Right lung (tissue), 5 donors: ENCODE data around the gene ZNF383. TPM values are rescaled to one million over a fixed set of nuclear protein-coding genes. Genes with fewer than 3 reads are reported as not detected.
"Not testable (repeated sequence)": the region's sequence is repeated elsewhere in the genome, so short reads cannot be mapped to it uniquely, and the experiment has no call there.

Experiments used
- DNase-seq, 2 donors: peaks; one replicate each; pipeline ENCODE4 v3.0.0-alpha.2; 2013
- polyA plus RNA-seq, 5 donors: library from polyadenylated mRNA; unstranded; fragments of 120-200 nt; gene quantifications; one replicate each; pipeline versions ENCODE4 v1.2.1 to v1.2.3, GENCODE V29; 2013; ENCODE audit warnings: inconsistent platforms in 1 of 5, low replicate concordance in 1 of 5; ENCODE audit not compliant: insufficient read length in 5 of 5, insufficient read depth in 1 of 5

The ZNF383 gene
- polyA plus RNA-seq, 5 donors = 9.5 to 17.8 (median 16.2) TPM

- not testable (repeated sequence) for DNase-seq
These were observed 75.3 kb downstream of the ZNF383 start for GRCh38 chr19:37292998-37293939.

- not testable (repeated sequence) for DNase-seq
These were observed 76.2 kb downstream of the ZNF383 start for GRCh38 chr19:37294246-37294645.

Other genes starting within 250 kb of the ZNF383 start
- gene ZNF420, start 139.8 kb upstream of the ZNF383 start, polyA plus RNA-seq = 10 to 100 TPM; 14.5 to 24.8 (median 20.5) TPM
- 10 to 100 TPM; 12.6 to 19.5 (median 15.9) TPM for gene ZNF585A, start 45.5 kb upstream of the ZNF383 start, polyA plus RNA-seq
- gene ZNF585B, start 7.7 kb upstream of the ZNF383 start, polyA plus RNA-seq = 10 to 100 TPM; 12.4 to 21.9 (median 19.4) TPM
- 10 to 100 TPM in 4 of 5 donors, 1 to 10 TPM in 1; 7.1 to 11.5 (median 10.4) TPM for gene ZNF527, start 152.9 kb downstream of the ZNF383 start, polyA plus RNA-seq
- gene ZNF569, start 249.2 kb downstream of the ZNF383 start, polyA plus RNA-seq = 10 to 100 TPM in 3 of 5 donors, 1 to 10 TPM in 2; 7.3 to 15.7 (median 11.8) TPM